Loucy (cell line): ENCODE results near the gene SLC9C2.

Experiments
- H2AFZ ChIP-seq: fragments of 200-600 bp; sonication (generic); 2 replicates; pipeline ENCODE4 v1.6.0; 2016; ENCODE audit warnings: antibody characterized with exemption, mild to moderate bottlenecking, low read length, moderate library complexity
- H3F3A ChIP-seq: fragments of 200-600 bp; 2 replicates; pipeline ENCODE4 v1.6.0; 2016; ENCODE audit warnings: antibody characterized with exemption, low read depth, mild to moderate bottlenecking
- H3K27me3 ChIP-seq: fragments of 200-600 bp; sonication (generic); 2 replicates; pipeline ENCODE4 v1.6.1; 2014; ENCODE audit warnings: low read length, mild to moderate bottlenecking; ENCODE audit not compliant: insufficient read depth, poor library complexity, severe bottlenecking
- H3K36me3 ChIP-seq: fragments of 200-600 bp; sonication (generic); 2 replicates; pipeline ENCODE4 v1.6.1; 2016; ENCODE audit warnings: low read length; ENCODE audit not compliant: insufficient read depth
- H3K4me1 ChIP-seq: fragments of 200-600 bp; sonication (generic); 2 replicates; pipeline ENCODE4 v1.5.1; 2014; ENCODE audit warnings: low read length, mild to moderate bottlenecking; ENCODE audit not compliant: insufficient read depth, poor library complexity, severe bottlenecking
- H3K4me2 ChIP-seq: fragments of 200-600 bp; sonication (generic); 2 replicates; pipeline ENCODE4 v1.6.0; 2014; ENCODE audit warnings: antibody characterized with exemption, low read length, low read depth, mild to moderate bottlenecking; ENCODE audit not compliant: poor library complexity, severe bottlenecking
- H3K4me3 ChIP-seq: fragments of 200-600 bp; sonication (generic); 2 replicates; pipeline ENCODE4 v1.5.1; 2014; ENCODE audit warnings: low read length, mild to moderate bottlenecking, mixed read lengths; ENCODE audit not compliant: poor library complexity, severe bottlenecking
- H3K79me2 ChIP-seq: fragments of 200-600 bp; sonication (generic); 2 replicates; pipeline ENCODE4 v1.6.1; 2014; ENCODE audit warnings: low read length; ENCODE audit not compliant: insufficient read depth
- H3K9ac ChIP-seq: fragments of 200-600 bp; sonication (generic); 2 replicates; pipeline ENCODE4 v1.6.0; 2014; ENCODE audit warnings: mild to moderate bottlenecking, low read depth, low read length, moderate library complexity; ENCODE audit not compliant: poor library complexity, severe bottlenecking
- H3K9me2 ChIP-seq: fragments of 200-600 bp; sonication (generic); replicated peaks from 2 replicates; pipeline ENCODE4 v1.6.1; 2016; ENCODE audit warnings: low read depth, low read length, mixed read lengths
- H3K9me3 ChIP-seq: fragments of 200-600 bp; sonication (generic); 2 replicates; pipeline ENCODE4 v1.6.1; 2014; ENCODE audit warnings: mild to moderate bottlenecking, antibody characterized with exemption, low read length, low read depth; ENCODE audit not compliant: insufficient read depth
- H4K20me1 ChIP-seq: fragments of 200-600 bp; sonication (generic); 2 replicates; pipeline ENCODE4 v1.6.0; 2014; ENCODE audit warnings: antibody characterized with exemption, low read length, mild to moderate bottlenecking; ENCODE audit not compliant: insufficient read depth, poor library complexity, severe bottlenecking
- EZH2phosphoT487 ChIP-seq: fragments of 200-600 bp; IDR thresholded peaks from 2 replicates; pipeline ENCODE4 v1.6.1; 2018; ENCODE audit warnings: antibody characterized with exemption, mild to moderate bottlenecking, moderate library complexity, borderline replicate concordance
- TF ChIP-seq, protein P1 (sequence below): fragments of 200-600 bp; sonication (generic); conservative IDR thresholded peaks from 2 replicates; pipeline ENCODE4 v1.5.1; 2014; ENCODE audit warnings: mild to moderate bottlenecking, antibody characterized with exemption, low read length

SLC9C2 gene, protein sequence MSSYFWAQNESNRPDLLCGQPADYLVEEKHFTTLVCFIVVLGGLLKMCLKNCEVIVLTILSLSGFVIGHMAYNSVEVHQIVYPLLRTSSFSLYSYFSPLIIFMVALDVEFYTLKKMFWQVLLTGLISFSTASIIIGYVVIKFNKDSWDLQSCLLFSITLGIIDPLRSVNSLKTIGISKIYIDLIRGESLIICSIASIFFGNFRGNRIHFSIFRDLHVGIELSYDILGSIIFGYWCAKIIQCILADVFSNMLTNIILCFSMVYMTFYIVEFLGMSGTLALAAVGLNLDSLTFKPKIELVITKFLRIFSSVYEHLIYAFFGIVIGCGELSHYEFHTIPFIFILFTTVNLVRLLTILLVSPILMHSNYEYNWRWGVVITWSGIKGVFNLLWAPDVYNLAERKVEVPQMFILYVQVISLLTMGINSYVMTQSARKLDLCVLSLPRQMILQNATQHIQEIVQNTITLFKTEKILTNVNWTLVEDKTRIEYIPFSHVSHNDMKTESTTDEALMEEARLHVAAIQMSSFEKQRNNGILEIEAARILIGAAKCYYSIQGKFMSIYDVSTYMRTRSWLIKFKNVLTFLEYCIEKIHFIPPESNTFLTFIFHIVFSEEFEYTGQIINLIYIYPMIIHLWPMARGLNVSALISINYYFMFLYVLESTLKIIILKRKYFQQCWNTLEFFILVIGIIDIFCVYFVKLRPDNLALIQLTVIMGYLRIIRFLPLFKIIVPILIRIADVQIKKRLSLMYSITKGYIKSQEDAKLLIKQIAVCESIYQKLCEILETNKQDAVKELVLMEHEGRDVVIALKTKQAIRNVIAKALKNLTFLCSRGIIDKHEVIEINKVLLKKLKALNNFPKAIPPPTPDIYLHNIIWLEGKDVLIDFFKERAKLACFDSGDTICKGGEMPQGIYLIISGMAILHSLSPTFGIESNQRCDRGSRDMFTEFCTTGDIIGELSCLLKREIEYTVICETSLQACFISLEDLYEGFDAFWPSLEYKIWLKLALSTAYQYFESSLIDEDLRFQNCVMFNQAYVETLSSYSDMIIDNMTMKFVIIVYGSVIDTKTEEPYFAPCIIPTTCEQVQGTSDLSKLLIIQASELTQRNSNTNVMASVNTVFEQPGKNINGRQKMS

DNA sequence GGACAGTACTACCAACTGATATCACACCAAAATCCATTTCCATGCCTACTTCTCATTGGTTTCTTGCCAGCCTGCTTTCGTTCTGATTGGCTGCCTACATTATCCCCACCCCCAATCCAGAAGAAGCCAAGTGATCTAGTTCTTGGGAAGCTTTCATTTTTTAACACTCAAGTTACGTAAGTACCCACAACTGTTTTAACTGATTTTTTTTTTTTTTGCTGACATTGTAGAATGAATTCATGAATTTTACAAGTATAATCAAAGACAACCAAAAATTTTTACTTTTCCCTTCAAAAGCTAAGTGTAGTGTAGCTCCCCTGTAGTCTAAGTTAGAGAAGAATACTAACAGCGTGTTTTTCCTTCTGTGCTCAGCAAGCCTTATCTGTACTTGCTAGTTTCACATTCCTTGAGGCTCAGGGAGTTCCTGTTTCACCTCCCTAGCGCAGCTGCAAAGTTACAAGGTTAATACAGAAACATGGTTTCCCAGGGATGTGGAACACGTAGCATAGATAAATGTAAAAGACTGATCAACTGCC is at the start of gene SLC9C2:
SLC9C2 (minus strand) TSS at position 17 of the 536 bp plus-strand sequence. CDS start 1,296 bp downstream, outside the sequence.
- no peaks in the 10 kb centered on the region for H3K9me2 ChIP-seq
- TF ChIP-seq, protein P1, sequence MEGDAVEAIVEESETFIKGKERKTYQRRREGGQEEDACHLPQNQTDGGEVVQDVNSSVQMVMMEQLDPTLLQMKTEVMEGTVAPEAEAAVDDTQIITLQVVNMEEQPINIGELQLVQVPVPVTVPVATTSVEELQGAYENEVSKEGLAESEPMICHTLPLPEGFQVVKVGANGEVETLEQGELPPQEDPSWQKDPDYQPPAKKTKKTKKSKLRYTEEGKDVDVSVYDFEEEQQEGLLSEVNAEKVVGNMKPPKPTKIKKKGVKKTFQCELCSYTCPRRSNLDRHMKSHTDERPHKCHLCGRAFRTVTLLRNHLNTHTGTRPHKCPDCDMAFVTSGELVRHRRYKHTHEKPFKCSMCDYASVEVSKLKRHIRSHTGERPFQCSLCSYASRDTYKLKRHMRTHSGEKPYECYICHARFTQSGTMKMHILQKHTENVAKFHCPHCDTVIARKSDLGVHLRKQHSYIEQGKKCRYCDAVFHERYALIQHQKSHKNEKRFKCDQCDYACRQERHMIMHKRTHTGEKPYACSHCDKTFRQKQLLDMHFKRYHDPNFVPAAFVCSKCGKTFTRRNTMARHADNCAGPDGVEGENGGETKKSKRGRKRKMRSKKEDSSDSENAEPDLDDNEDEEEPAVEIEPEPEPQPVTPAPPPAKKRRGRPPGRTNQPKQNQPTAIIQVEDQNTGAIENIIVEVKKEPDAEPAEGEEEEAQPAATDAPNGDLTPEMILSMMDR = no peak
- TF ChIP-seq EZH2phosphoT487 = no peak
- no peaks in the 10 kb centered on the region for H3F3A ChIP-seq
- no peaks in the 10 kb centered on the region for H4K20me1 ChIP-seq
- no peaks in the 10 kb centered on the region for H3K79me2 ChIP-seq
- H3K4me2 ChIP-seq = no peak within 1 kb of the TSS
- H3K27me3 ChIP-seq = no peaks in the 10 kb centered on the region
- no peaks in the 10 kb centered on the region for H3K9me3 ChIP-seq
- H3K4me3 ChIP-seq = no peak within 1 kb of the TSS
- H3K36me3 ChIP-seq = no peaks in the 10 kb centered on the region
- H3K4me1 ChIP-seq = no peaks in the 10 kb centered on the region
- H2AFZ ChIP-seq = peak within 1 kb of the TSS; percentile 67
- no peak within 1 kb of the TSS for H3K9ac ChIP-seq

DNA sequence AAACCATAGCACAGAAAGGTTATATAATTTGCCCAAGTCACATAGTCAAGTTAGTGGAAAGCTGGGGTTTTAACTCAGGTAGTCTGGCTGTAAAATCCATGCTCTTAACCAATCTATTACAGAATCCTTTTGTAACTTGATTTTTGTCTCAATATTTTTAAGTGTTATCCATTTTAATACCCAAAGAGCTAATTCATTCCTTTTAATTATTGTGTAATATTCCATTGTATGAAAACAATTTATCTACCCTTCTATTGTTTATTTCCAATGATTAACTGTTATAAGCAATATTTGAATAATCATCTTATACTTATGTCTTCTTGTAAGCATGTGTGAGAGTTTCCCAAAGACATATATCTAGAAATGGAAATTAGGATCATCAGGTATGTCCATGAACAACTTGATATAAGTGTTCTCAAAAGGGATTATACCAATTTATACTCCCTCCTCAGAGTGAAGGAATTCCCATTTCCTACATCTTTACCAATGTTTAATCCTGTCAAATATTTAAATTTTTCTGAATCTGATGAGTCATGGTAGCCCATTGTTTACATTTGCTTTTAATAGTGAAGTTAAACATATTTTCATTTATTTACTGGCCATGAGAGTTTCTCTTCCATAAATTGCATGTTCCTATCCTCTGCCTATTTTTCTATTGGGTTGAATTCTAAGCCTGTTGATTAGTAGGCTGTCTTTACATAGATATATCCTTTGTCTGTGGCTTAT is 46.2 kb upstream of the SLC9C2 start:
- Histone ChIP-seq H4K20me1 (no peaks in the 10 kb centered on the region), H3K4me2 (no peak overlapping the region), H3K4me1 (no peaks in the 10 kb centered on the region)

More for the DNA sequence above, 46.2 kb upstream of the SLC9C2 start:
- Histone ChIP-seq H3K79me2 (no peaks in the 10 kb centered on the region), H3K27me3 (no peaks in the 10 kb centered on the region), H3K9me2 (0 out of 2 replicates have a peak, but pooled peaks cover 3% of the 10 kb centered on the region), H3F3A (no peaks in the 10 kb centered on the region), H3K4me3 (no peak overlapping the region), H3K36me3 (no peaks in the 10 kb centered on the region), H3K9me3 (no peaks in the 10 kb centered on the region), H3K9ac (no peak overlapping the region), H2AFZ (no peak overlapping the region)
- TF ChIP-seq, protein P1 = no peak
- TF ChIP-seq EZH2phosphoT487 = no peak
